Melanocyte of skin (primary cell): ENCODE data around the gene TMTC3. TPM values are rescaled to one million over a fixed set of nuclear protein-coding genes. Genes with fewer than 3 reads are reported as not detected.

ENCODE experiments used
- total RNA-seq, 2 donors: library from RNA; depleted of rRNA; stranded (reverse); fragments of >200 nt; gene quantifications; 2 replicates each; pipeline ENCODE4 v1.2.3, GENCODE V29; 2012

TMTC3 gene
- 10 to 100 TPM; 20.3 to 25.1 TPM for total RNA-seq

GRCh38 chr12:88141774-88142609, at the start of gene TMTC3, which contains the start of gene CEP290:
Gene TMTC3 (plus strand): TSS chr12:88142307. CDS start chr12:88148316, 6,009 bp downstream.
Gene CEP290 (minus strand): TSS chr12:88142088. CDS start chr12:88141307, 781 bp downstream.

Other genes with a start within 250 kb of the TMTC3 start
- under 1 TPM in 1 of 2 donors, not detected in 1; under 0.01 TPM for gene C12orf50, start 112.9 kb upstream of the TMTC3 start, total RNA-seq
- gene CEP290, start 219 bp upstream of the TMTC3 start, total RNA-seq: 10 to 100 TPM; 11.4 to 12.0 TPM